Breast epithelium (tissue), 4 donors: ENCODE measurements around the gene MLLT6. TPM values are rescaled to one million over a fixed set of nuclear protein-coding genes. Genes with fewer than 3 reads are reported as not detected.

Source experiments
- DNase-seq, 2 donors: peaks; one replicate each; pipeline ENCODE4 v3.0.0-alpha.2; 2019; ENCODE audit warnings: low spot score in 2 of 2
- H3K27ac ChIP-seq, 2 donors: fragments of 200-600 bp; sonication (generic) in 1 of 2; one replicate each; pipeline ENCODE4 v1.5.1; 2016 to 2019; ENCODE audit warnings: mild to moderate bottlenecking in 1 of 2
- H3K27me3 ChIP-seq, 2 donors: fragments of 200-600 bp; sonication (generic) in 1 of 2; one replicate each; pipeline versions ENCODE4 v1.5.1 to v1.6.0; 2017 to 2019; ENCODE audit warnings: control low read depth in 1 of 2, mild to moderate bottlenecking in 1 of 2
- H3K36me3 ChIP-seq: fragments of 200-600 bp; one replicate; pipeline ENCODE4 v1.5.1; 2019
- H3K4me1 ChIP-seq, 2 donors: fragments of 200-600 bp; sonication (generic); one replicate each; pipeline ENCODE4 v1.5.1; 2016 to 2019; ENCODE audit warnings: control low read depth in 1 of 2
- H3K4me3 ChIP-seq, 3 donors: fragments of 200-600 bp; sonication (generic); 1 replicate in 2 of 3; 2 replicates in 1 of 3; pipeline ENCODE4 v1.5.1; 2016 to 2019; ENCODE audit warnings: mild to moderate bottlenecking in 3 of 3, moderate library complexity in 2 of 3
- H3K9me3 ChIP-seq, 2 donors: fragments of 200-600 bp; sonication (generic) in 1 of 2; one replicate each; pipeline ENCODE4 v1.5.1; 2016 to 2019; ENCODE audit warnings: control low read depth in 1 of 2
- CTCF ChIP-seq, 3 donors: fragments of 450-650 bp; IDR thresholded peaks; one replicate each; pipeline ENCODE4 v1.5.1; 2016 to 2017; ENCODE audit warnings: antibody characterized with exemption in 3 of 3, mild to moderate bottlenecking in 3 of 3, moderate library complexity in 3 of 3
- POLR2A ChIP-seq: fragments of 450-650 bp; IDR thresholded peaks from one replicate; pipeline ENCODE4 v1.6.1; 2016; ENCODE audit warnings: antibody characterized with exemption, mild to moderate bottlenecking, moderate library complexity
- POLR2AphosphoS5 ChIP-seq, 3 donors: sonication (generic); formaldehyde crosslinking; IDR thresholded peaks; one replicate each; pipeline ENCODE4 v1.6.1; 2017; ENCODE audit warnings: antibody characterized with exemption in 3 of 3
- intact Hi-C: fragments of 100-400 bp; cut with DNase I; formaldehyde crosslinking; loops from one replicate; pipeline ENCODE4 v1.15.1; 2023; ENCODE audit warnings: low total_unique reads
- total RNA-seq, 3 donors: library from RNA; depleted of rRNA; stranded (reverse); fragments of >200 nt; gene quantifications; one replicate each; pipeline ENCODE4 v1.1.0, GENCODE V29; 2016

The MLLT6 gene
- total RNA-seq, 3 donors from 2014 or later, result 41.9 to 101 (median 90.5) TPM

GRCh38 chr17:38676706-38677504 lies 28.2 kb upstream of the MLLT6 start:
- peak; percentile 80 to 82 for DNase-seq
- H3K36me3 ChIP-seq, result no peaks in the 10 kb centered on the region
- H3K9me3 ChIP-seq, result no peaks in the 10 kb centered on the region
- H3K27me3 ChIP-seq, result peaks cover 3 to 4% of the 10 kb centered on the region in 2 donors
- intact Hi-C loops, result loop anchor here (5.0 kb wide), 1 partner anchor 60 kb away; no protein-coding TSS in a partner anchor
- H3K27ac ChIP-seq, result no peak overlapping the region
- peak; percentile 89 to 98 (median 98) for TF ChIP-seq CTCF (IDR thresholded peaks at IDR 0.05)
- peak in 2 of 3 donors; percentile 29 to 63 for TF ChIP-seq POLR2AphosphoS5 (IDR thresholded peaks at IDR 0.05)
- no peak for TF ChIP-seq POLR2A
- no peak overlapping the region for H3K4me3 ChIP-seq
- H3K4me1 ChIP-seq, result peaks cover 0 to 6% of the 10 kb centered on the region in 2 donors

- H3K27me3 ChIP-seq, result peaks cover 0 to 4% of the 10 kb centered on the region in 2 donors
- H3K36me3 ChIP-seq, result no peaks in the 10 kb centered on the region
- TF ChIP-seq CTCF (IDR thresholded peaks at IDR 0.05) (no peak), POLR2AphosphoS5 (IDR thresholded peaks at IDR 0.05) (no peak), POLR2A (no peak)
- H3K4me1 ChIP-seq, result peaks cover 0 to 6% of the 10 kb centered on the region in 2 donors
- H3K27ac ChIP-seq, result no peak overlapping the region
- intact Hi-C loops, result loop anchor here (5.0 kb wide), 1 partner anchor 59 kb away; no protein-coding TSS in a partner anchor
- no peak for DNase-seq
- H3K9me3 ChIP-seq, result no peaks in the 10 kb centered on the region
- H3K4me3 ChIP-seq, result no peak overlapping the region
Observed at GRCh38 chr17:38677819-38678218, 27.3 kb upstream of the MLLT6 start.

- Histone ChIP-seq H3K4me1 (no peaks in the 10 kb centered on the region), H3K27ac (no peak overlapping the region), H3K27me3 (no peaks in the 10 kb centered on the region), H3K9me3 (no peaks in the 10 kb centered on the region), H3K4me3 (no peak overlapping the region), H3K36me3 (no peaks in the 10 kb centered on the region)
- intact Hi-C loops, result no loop called here
- no peak for DNase-seq
- TF ChIP-seq POLR2A (no peak), POLR2AphosphoS5 (IDR thresholded peaks at IDR 0.05) (no peak), CTCF (IDR thresholded peaks at IDR 0.05) (no peak)
Observed at GRCh38 chr17:38681096-38681495, 24.0 kb upstream of the MLLT6 start.

DNA sequence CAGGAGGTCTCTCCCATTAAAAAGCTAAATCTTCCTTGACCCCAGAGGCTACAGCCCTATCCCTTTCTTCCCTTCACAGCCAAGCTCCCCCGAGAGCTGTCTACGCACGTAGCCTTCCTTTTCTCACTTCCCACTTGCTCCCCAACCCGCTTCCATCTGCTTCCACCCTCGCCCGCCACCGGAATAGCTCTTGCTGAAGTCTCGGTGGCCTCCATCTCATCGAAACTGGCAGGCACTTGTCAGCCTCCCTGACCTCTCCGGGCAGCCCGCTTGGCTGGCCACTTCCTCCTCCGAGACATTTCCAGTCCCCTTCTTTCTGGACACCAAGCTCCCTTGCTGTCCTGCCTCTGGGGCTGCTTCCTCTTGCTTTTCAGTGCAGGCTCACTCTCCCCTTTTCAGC lies 19.6 kb upstream of the MLLT6 start:
- Histone ChIP-seq H3K36me3 (no peaks in the 10 kb centered on the region), H3K4me1 (no peaks in the 10 kb centered on the region), H3K27me3 (no peaks in the 10 kb centered on the region), H3K9me3 (no peaks in the 10 kb centered on the region), H3K4me3 (no peak overlapping the region), H3K27ac (no peak overlapping the region)
- intact Hi-C loops, result no loop called here
- no peak for DNase-seq
- no peak for TF ChIP-seq POLR2AphosphoS5 (IDR thresholded peaks at IDR 0.05)
- no peak for TF ChIP-seq CTCF (IDR thresholded peaks at IDR 0.05)
- no peak for TF ChIP-seq POLR2A

- Histone ChIP-seq H3K9me3 (no peaks in the 10 kb centered on the region), H3K36me3 (no peaks in the 10 kb centered on the region), H3K27ac (no peak overlapping the region), H3K4me3 (no peak overlapping the region), H3K27me3 (no peaks in the 10 kb centered on the region), H3K4me1 (no peaks in the 10 kb centered on the region)
- TF ChIP-seq POLR2A (no peak), POLR2AphosphoS5 (IDR thresholded peaks at IDR 0.05) (no peak), CTCF (IDR thresholded peaks at IDR 0.05) (no peak)
- intact Hi-C loops, result no loop called here
- no peak for DNase-seq
Observed at GRCh38 chr17:38687286-38687685, 17.8 kb upstream of the MLLT6 start.
